ENCODE measurements around the gene FAM200C.

Gene FAM200C

DNA sequence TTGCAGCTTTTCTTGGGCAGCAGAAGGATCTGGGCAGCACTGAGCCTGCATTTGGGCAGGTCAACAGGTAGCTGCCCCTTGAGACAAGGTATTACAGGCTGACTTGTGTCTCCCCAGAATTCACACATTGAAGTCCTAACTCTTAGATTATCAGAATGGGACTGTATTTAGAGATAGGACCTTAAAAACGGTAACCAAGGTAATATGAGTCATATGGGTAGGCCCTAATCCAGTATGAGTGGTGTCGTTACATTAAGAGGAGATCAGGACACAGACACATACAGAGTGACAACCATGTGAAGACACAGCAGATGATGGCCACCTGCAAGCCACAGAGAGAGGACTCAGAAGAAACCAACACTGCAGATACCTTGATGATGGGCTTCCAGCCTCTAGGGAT lies 32.6 kb downstream of the FAM200C start:
- DNase-seq (ENCODE audit: low read depth in 2 of 2): no peak

DNA sequence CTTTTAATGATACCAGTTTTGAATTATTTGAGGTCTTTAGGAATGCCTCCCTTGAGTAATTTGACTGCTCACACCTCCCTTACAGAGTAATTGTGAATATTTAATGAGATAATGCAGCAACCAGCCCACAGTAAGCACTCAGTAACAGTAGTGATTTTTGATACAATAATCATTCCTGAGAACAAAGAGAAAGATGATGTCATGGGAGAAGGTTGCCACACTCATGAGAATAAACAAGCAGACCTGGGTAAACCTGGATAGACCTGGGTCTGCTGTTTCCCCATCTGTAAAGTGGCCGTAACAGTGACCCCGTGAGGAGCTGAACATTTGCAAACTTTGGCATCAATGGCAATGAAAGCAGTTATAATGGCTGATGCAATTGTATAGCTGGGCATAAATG lies 33.6 kb downstream of the FAM200C start:
- no peak for DNase-seq (ENCODE audit: low read depth in 2 of 2)

DNA sequence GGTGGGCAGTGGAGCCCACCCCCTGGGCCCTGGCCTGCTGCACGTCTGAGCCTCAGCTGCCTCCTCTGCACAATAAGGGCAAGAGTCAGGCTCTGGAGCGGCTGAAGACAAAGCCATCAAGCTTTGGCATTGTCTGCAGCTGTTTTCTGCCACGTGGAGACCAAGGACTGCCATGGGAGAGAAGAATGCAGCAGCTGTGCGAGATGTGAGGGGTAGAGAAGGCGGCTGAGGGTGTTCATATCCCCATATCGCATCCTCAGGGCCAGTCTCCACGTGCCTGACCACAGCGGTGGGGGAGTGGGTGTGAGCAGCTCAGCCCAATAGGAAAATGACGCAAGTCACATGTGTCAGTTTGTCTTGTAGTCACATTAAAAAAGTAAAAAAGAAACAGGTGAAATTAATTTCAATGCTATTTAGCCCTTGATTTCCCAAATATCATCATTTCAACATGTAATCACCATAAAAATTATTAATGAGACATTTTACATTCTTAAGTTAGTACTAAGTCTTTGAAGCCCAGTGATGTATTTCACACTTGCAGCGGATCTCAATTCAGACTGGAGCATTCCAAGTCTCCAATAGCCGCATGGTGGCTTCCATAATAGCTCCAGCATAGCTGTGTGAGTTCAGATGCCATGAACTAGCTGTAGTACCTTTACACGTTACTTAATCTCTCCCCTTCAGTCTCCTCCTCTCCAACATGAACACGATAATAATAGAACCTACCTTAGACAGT lies 36.0 kb downstream of the FAM200C start:
- no peak for DNase-seq (ENCODE audit: low read depth in 2 of 2)

DNA sequence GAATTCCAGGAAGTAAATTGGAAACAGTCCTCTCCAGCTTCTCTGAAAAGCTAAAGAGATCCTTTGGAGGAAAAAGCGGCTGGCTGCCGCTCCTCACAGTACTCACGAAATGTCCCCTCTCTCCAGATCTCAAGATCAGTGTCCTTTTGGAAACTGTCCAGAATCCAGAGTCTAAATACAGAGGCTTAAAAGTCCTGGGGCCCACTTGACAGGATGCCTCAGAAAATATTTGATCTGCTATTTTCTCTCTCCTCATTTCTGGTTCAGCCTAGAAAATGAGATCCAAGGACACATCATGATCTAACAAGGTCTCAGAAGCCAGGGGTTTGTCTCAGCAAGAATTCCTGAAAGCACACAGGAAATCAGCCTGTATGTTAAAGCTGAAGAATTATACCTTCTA lies 36.6 kb downstream of the FAM200C start:
- no peak for DNase-seq (ENCODE audit: low read depth in 2 of 2)

DNA sequence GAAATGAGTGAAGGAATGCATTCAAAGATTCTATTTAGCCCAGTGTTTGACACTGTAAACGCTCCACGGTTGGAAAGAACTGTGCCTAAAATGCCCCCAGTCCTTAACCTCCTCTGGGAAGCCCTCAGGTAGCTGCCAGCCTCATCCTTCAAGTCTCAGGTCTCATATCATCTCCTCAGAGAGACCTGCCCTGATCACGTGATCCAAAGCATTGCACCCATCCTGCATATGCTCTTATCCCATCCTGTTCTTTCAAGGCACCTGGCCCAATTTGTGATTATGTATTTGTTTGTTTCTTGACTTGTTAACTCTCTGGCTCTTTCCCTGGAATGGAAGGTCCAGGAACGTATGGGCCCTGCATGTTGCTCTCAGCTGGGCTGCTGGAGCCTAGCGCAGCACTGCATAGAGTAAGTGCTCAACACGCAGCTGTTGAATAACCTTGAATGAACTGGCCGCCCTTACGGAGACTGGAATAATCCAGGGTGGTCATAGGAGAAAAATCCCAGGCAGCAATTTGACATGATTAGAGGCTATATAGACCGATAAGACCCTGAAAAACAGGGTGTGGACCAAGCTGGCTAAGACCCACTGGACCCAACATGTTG lies 38.1 kb downstream of the FAM200C start:
- DNase-seq (ENCODE audit: low read depth in 2 of 2): no peak

DNA sequence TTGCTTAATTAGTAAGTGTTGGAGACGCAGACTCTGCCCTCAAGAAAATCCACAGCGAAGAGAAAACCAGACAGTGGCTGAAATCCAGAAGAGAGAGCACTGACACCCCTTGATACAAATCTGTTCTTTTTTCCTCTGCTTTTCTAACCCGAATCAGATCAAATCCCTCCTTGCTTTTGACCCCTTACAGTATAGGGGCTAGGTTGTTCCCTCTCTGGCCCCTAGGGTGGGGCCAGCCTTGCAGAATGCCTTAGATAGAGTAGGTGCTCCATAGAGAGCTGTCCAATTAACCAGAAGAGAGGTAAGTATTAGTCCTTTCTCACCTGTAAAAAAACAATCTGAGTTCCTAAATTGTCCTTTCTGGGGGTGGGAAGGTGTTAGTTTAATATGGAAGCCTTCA lies 39.5 kb downstream of the FAM200C start:
- DNase-seq (ENCODE audit: low read depth in 2 of 2): no peak

DNA sequence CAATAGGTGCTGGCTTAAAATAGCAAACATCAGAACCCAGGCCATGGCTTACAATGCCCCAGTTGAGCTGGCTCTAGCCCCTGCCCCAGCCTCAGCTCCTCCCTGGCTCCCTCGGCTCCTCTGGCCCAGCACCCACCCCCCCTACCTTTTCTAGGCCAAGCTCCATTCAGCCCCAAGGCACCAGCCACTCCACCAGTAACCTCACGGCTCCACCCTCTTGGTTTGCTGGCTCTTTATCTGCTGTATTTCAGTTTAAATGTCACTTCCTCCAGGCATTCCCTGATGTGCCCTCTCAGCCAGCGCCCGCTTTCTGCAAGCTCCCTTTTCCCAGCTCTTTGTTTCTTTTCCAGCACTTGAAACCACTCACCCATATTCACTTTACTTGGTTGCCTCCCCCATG lies 40.0 kb downstream of the FAM200C start:
- no peak for DNase-seq (ENCODE audit: low read depth in 2 of 2)

DNA sequence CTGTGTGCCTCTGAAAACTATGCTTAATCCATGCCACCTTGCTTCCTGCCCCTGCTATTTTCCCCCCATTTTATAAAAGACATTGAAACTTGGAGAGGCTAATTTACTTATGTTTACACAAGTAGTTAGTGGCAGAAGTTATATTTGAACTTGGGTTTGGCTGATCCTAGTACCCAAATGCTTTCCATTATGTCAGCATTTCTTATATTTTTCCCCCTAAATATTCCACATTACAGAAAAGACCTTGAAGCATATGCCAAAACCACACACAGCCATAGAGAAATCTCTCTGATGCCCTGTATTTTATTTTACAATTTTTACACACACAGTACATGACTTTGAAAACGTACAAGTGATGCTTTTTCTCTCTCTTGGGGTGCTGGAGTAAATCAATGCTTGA lies 40.6 kb downstream of the FAM200C start:
- no peak for DNase-seq (ENCODE audit: low read depth in 2 of 2)

DNA sequence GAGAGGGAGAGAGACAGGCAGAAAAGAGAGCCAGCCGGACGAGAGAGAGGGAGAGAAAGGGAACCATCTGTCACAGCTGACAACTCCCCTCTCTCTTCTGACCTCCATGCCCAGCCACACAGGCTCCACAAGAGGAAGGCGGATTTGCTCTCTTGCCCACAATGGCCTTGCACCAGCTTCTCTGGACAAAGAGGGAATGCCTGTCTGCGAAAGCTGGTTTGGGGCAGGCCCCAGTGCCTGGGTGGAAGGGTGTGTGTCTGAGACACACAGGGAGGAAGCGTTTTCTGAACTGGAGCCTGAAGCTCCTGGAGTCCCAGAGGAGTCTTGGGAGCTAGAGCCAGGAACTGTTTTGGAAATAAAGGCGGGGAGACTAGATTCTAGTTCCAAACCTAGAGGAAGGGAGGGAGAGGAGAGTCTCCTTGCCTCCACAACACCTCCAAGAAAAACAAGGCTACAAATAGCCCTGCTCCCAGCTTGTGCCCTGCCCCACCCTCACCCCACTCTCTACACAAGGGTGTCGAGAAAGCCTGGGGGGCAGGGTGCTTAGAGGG lies 41.9 kb downstream of the FAM200C start:
- DNase-seq (ENCODE audit: low read depth in 2 of 2): no peak

DNA sequence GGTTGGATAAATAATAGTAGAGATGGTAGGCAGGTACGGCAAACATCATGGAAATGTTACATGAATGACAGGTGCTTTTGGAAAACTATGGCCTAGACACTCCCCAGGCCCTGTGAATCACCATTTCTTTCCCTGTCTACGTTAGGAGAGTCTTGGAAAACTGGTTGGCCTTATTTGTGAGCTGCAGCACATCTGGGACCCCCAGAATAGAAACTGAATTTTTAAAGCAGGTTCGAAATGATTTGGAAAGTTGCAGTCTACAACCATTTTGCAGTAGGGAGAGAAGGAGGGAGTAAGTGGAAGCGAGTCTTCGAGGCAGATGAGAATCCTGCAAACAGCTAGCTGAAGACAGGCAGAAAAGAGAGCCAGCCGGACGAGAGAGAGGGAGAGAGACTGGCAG lies 42.5 kb downstream of the FAM200C start:
- no peak for DNase-seq (ENCODE audit: low read depth in 2 of 2)

DNA sequence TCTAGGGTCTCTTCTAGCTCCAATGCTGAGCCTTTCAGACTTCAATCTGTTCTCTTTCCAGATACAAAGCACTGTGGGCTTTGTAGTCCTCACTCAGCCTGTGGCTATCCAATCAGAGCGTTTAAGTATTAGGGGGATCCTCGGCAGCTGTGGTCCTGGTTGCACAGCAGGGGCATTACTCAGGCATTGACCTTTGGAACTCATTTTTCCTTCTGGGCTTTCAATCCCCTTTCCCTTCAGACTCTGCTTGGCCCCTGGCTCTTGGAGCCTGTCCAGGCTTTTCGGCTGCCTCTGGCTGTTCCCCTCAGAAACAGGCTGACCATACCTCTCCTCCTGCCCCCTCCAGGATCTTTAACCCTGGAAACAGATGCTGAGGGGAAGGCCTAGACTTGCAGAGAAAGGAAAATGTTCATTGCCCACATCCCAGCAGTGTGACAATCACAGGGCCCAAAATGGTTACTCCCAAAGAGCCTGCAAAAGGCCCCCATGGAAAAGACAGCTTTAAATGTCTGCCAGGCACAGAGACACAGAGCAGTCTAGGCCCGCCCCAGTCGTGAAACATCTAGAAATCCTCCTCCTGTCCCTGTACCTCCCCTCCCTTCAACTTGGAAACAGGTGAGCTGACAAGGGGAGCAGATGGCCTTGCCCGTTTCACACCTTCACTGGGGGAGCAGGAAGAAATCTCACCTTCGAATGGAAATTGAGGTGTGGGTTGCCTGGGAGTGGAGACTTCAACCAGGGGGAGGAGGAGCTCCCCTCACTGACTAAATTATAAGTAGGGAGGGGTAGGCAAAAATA lies 43.1 kb downstream of the FAM200C start:
- no peak for DNase-seq (ENCODE audit: low read depth in 2 of 2)

DNA sequence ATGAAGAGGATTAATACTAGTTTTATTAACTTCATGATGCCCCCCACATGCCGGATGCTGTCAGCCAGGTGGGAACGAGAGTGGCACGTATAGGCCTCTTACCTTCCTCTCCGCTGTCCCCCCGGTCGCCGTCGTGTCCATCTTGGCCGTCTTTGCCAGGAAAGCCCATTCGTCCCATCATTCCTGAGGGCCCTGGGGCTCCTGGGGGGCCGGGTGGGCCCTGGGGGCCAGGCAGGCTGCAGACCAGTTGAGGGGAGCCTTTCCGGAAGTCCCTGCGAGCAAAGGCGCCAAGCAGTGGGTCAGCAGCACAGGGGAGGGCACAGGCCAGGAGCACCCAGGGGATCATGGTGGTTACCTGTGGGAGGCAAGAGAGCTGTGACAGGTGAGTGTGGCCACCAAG lies 45.2 kb downstream of the FAM200C start:
- no peak for DNase-seq (ENCODE audit: low read depth in 2 of 2)

DNA sequence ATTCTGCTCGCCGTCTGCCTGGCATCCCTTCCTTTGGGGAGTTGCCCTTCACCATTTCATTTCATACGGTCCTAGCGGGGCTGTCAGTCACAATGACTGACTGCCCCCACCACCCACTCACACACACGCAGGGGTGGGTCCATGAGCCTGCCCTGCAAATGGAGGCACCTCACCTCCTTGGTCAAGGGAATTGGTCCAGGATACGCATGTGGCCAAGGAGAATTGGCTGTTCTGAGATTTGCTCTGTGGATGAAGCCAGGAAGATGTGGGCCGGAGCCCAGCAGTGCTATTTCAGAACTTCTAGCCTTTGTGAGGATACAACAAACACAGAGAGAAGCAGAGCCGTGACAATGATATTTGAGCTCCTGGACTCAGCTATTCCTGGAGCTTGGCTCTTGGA lies 46.5 kb downstream of the FAM200C start:
- DNase-seq (ENCODE audit: low read depth in 2 of 2): no peak

DNA sequence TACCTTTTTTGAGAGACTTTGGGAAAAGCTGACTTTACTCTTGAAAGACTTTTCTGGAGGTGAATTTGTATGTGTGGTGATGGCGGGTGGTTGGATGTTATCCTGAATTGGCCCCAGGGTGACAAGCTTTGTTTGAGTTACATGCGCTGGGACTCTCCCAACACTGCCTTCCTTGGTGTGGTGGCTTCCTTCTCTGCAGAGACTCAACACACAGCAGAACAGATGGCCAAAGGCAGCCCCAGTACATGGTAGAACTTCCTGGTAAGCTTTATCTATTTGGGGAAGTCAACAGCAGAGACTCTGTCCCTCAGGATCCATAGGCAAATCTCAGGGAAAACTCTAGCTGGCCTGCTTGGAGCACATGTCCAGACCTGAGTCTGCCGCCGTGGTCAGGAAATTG lies 47.5 kb downstream of the FAM200C start:
- no peak for DNase-seq (ENCODE audit: low read depth in 2 of 2)

DNA sequence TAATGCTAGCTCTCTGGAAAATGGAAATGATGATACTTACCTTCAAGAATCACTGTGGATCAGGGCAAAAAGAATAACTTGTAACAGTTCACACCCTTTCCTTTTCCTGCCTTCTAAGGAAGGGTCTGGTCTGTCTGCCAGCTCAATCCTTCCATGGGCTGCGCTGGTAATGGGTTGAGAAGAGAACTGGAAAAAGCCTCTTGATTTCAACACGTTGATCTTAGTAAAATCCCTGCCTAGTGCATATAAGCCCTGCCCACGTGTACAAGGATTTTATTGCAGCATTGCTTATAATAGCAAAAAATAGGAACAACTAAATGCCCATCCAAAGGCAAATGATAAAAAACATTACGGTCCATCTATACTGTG lies 49.9 kb downstream of the FAM200C start:
- no peak for DNase-seq (ENCODE audit: low read depth in 2 of 2)

DNA sequence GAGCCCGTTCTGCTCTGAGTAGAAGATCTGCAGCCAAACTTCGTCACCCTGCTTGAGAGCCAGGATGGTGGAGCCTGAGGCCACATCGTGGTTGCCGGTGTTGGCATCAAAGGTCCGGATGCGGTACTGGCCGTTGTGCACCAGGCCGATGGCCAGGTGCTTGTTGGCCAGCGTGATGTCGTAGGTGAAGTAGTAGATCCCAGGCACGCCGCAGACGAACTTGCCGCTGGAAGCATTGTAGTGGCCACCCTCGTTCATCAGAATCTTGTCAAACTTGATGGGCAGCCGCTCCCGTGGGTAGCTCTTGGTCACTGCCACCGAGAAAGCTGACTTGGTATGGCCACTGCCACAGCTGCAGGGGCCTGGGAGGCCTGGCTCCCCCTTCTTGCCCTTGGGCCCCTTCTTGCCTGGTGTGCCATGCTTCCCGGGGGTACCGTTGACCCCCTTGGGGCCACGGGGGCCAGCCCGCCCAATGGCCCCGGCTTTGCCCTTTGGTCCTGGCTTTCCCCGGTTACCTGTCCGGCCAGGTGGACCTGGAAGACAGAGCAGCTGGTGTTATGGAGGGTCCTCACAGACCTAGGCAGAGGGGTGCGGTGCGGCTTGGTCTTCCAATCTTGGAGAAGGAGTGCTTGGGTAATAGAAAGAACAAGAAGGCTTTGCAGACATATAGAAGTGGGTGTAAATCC lies 50.5 kb downstream of the FAM200C start:
- DNase-seq (ENCODE audit: low read depth in 2 of 2): no peak

DNA sequence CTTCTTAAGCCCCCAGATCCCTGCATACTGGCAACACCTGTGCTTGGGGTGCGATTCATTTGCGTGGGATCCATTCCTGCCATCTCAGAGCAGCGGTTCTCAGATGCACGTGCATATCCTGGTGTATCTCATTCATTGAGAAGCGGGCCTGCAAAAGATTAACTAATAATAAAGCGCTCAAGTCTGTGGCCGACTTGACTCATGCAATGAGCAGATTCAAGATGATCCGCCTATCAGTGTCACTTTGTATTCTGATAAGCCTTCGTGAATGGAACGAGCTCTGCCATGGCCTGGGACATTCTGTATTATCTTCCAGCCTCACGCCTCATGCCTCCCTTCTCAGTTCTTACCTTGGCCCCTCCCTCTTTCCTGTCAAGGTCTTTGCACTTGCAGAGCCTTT lies 51.8 kb downstream of the FAM200C start:
- no peak for DNase-seq (ENCODE audit: low read depth in 2 of 2)

DNA sequence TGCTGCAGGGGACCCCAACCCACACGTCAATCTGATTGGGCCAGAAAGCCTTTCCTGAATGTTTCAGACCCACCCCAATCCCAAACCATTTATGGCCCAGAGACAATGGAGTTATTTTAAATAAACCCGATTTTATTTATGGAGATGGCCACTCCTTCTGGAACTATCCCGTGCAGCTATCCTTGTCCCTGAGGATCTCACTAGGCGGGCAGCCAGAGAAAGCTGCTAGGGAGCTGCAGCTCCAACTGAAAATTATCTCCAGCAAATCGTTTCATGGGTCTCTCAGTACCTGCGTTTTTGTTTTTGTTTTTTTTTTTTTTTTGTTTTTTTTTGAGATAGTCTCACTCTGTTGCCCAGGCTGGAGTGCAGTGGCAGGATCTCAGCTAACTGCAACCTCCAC lies 52.4 kb downstream of the FAM200C start:
- no peak for DNase-seq (ENCODE audit: low read depth in 2 of 2)

Data from stimulated activated CD4-positive, alpha-beta T cell treated with anti-CD3 and anti-CD28 coated beads, Interleukin-1b, Interleukin-23, amount 100 ng/mL, for 4 hours (primary cell).